ENCODE results near the gene TMEM39A.

Gene TMEM39A

DNA sequence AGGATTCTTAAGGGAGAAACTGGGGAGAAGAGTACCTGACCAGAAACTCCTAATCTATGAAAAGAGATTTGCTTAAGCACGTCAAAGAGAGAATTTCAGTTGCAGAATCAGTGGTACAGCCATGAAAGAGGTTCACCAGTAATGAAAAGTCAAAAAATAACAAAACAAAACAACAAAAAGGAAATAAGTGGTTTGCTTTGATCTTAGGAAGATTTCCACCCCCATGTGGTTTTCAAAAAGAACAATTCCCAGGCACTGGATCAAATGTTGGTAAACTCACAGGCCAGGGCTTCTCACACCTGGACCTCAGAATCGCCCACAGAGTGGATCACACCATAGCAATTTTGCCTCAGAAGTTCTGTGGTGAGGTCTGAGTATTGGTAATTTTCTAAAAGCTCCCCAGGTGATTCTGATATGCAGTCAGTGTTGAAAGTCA is 67.5 kb downstream of the TMEM39A start:
- no peak for DNase-seq

DNA sequence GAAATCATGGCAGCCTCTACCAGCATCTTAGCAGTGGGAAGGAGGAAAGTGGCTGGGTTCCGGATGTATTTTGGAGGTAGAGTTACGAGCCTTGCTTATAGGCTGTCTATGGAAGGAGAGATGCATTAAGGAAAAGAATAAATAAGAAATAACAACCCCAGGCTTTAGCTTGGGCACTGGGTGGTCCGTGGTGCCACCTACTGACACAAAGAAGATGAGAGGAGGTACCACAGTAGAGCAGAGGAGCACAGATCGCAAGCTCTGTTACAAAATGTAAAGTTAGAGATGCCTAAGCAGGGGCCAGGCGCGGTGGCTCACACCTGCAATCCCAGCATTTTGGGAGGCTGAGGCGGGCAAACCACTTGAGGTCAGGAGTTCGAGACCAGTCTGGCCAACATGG is 74.8 kb downstream of the TMEM39A start:
- no peak for DNase-seq

DNA sequence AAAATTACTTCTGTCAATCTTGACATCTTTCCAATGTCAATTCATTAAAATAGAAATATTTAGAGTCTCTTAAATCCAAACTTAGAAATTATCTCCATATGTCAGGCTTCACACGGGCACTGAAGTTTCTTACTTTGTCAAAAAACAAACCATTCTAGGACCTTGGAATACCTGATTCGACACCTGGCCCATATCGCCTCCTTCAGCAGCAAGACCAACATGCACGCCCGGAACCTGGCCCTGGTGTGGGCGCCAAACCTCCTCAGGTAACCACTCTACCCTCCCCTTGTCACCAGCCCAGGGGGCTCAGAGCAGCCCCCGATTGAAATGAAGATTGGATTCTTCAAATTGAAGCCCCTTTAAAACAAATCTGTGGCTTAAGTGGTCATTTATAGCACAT is 81.3 kb downstream of the TMEM39A start:
- DNase-seq, result no peak

DNA sequence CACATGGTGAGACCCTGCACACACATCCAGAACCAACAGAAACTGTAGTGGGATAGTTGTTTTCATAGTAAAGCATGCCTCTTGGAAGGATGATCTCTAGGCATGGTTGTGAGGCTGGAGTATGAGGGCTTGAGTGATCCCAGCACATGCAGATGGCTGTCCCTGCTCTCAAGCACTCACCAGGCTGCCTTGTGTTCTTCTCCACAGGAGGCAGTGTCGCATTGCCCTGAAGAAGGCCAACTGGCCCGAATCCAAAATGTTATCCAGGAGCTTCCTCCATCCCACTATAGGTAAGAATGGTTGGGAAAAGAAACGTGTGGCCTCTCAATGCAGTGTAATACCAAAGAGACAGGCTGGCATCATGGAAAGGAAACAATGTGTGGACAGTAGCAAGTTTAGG is 82.7 kb downstream of the TMEM39A start:
- no peak for DNase-seq
